BLaER1 (cell line): Measurements from ENCODE around the gene KRTAP10-4.

Experiments
- H3K27ac ChIP-seq: shearing (Covaris generic); formaldehyde crosslinking; 2 replicates; pipeline ENCODE4 v1.8.1; 2022
- H3K27me3 ChIP-seq: shearing (Covaris generic); formaldehyde crosslinking; 2 replicates; pipeline ENCODE4 v1.8.1; 2022
- H3K36me3 ChIP-seq: shearing (Covaris generic); formaldehyde crosslinking; 2 replicates; pipeline ENCODE4 v1.8.1; 2022
- H3K4me1 ChIP-seq: shearing (Covaris generic); formaldehyde crosslinking; 2 replicates; pipeline ENCODE4 v1.8.1; 2022
- H3K4me2 ChIP-seq: shearing (Covaris generic); formaldehyde crosslinking; 2 replicates; pipeline ENCODE4 v1.8.1; 2022
- H3K4me3 ChIP-seq: shearing (Covaris generic); formaldehyde crosslinking; 2 replicates; pipeline ENCODE4 v1.8.1; 2022
- H3K9ac ChIP-seq: shearing (Covaris generic); formaldehyde crosslinking; 2 replicates; pipeline ENCODE4 v1.8.1; 2022
- H3K9me3 ChIP-seq: shearing (Covaris generic); formaldehyde crosslinking; 2 replicates; pipeline ENCODE4 v1.8.1; 2022
- H4K20me1 ChIP-seq: shearing (Covaris generic); formaldehyde crosslinking; 2 replicates; pipeline ENCODE4 v1.8.1; 2022
- Cebpa-rat ChIP-seq: shearing (Covaris generic); IDR thresholded peaks from 2 replicates; pipeline ENCODE4 v1.8.1; 2022

KRTAP10-4 gene

GRCh38 chr21:44615466-44615865 lies 41.9 kb downstream of the KRTAP10-4 start:
- H3K36me3 ChIP-seq: no peaks in the 10 kb centered on the region
- peak overlapping the region; percentile 71 for H3K4me2 ChIP-seq
- H3K27ac ChIP-seq: no peak overlapping the region
- H3K4me1 ChIP-seq: peaks cover 44% of the 10 kb centered on the region
- no peak overlapping the region for H3K4me3 ChIP-seq
- no peaks in the 10 kb centered on the region for H4K20me1 ChIP-seq
- TF ChIP-seq Cebpa-rat: no peak
- peaks cover 26% of the 10 kb centered on the region for H3K9me3 ChIP-seq
- no peak overlapping the region for H3K9ac ChIP-seq
- no peaks in the 10 kb centered on the region for H3K27me3 ChIP-seq

DNA sequence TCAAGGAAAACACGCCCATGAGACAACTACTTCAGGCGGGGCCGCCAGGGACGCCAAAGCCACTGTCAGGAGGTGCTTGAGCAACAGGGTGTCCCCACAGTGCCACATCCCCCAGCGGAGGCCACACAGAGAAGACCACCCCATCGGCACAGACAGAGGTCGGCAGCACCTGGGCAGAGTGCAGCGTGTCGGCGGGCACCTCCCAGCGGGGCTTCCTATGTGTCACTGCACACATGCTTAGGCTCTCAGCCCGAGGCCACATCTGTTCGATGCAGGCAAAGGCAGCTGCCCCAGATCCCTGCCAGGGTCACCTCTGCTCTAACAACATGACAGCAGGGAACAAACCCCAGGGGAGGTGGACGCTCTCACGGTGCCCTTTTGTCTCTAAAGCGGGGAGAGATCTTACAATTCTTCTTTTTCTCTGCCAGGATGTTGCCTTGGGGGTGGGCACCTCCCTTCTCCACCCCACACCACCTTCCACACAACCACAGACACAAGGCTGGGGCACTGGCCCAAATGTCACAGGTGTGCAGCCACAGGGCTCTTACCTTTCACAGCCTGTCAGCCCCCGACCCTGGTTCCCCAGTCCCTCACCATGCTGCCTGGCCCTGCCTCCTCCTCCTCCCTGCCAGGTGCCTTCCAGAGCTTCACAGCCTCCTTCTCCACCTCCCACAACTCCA lies 42.5 kb downstream of the KRTAP10-4 start:
- TF ChIP-seq Cebpa-rat: no peak
- no peaks in the 10 kb centered on the region for H3K36me3 ChIP-seq
- H3K27ac ChIP-seq: no peak overlapping the region
- no peaks in the 10 kb centered on the region for H4K20me1 ChIP-seq
- no peak overlapping the region for H3K4me3 ChIP-seq
- H3K9ac ChIP-seq: 0 out of 2 replicates have a peak overlapping the region, but pooled peaks have one; percentile 5
- H3K9me3 ChIP-seq: peaks cover 20% of the 10 kb centered on the region
- H3K4me2 ChIP-seq: peak overlapping the region; percentile 71
- H3K4me1 ChIP-seq: peaks cover 44% of the 10 kb centered on the region
- H3K27me3 ChIP-seq: no peaks in the 10 kb centered on the region

DNA sequence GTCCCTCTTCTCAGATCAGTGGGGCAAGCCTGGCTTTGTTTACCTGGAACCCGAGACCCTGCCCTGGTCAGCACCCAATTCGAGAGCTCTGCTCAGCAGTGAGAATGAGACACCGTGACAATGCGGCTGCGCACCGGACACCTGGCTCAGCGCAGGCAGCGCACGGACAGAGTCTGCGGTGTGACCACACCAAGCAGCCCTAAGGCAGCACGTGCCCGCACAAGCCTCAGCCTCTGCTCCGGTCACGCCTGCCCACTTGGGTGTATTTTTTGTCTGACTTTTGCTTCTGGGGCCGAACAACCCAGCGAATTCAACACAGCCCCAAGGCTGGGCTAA lies 43.0 kb downstream of the KRTAP10-4 start:
- Histone ChIP-seq H3K4me2 (peak overlapping the region; percentile 71), H3K9ac (0 out of 2 replicates have a peak overlapping the region, but pooled peaks have one; percentile 5), H3K4me1 (peaks cover 44% of the 10 kb centered on the region), H3K36me3 (no peaks in the 10 kb centered on the region), H3K9me3 (peaks cover 18% of the 10 kb centered on the region), H3K27ac (no peak overlapping the region), H3K4me3 (no peak overlapping the region), H4K20me1 (no peaks in the 10 kb centered on the region), H3K27me3 (no peaks in the 10 kb centered on the region)
- TF ChIP-seq Cebpa-rat: no peak

GRCh38 chr21:44617071-44617501 lies 43.6 kb downstream of the KRTAP10-4 start:
- TF ChIP-seq Cebpa-rat: no peak
- peaks cover 13% of the 10 kb centered on the region for H3K9me3 ChIP-seq
- H3K27me3 ChIP-seq: no peaks in the 10 kb centered on the region
- H3K36me3 ChIP-seq: no peaks in the 10 kb centered on the region
- no peak overlapping the region for H3K4me3 ChIP-seq
- no peaks in the 10 kb centered on the region for H4K20me1 ChIP-seq
- H3K27ac ChIP-seq: no peak overlapping the region
- no peak overlapping the region for H3K9ac ChIP-seq
- peaks cover 44% of the 10 kb centered on the region for H3K4me1 ChIP-seq
- H3K4me2 ChIP-seq: no peak overlapping the region

DNA sequence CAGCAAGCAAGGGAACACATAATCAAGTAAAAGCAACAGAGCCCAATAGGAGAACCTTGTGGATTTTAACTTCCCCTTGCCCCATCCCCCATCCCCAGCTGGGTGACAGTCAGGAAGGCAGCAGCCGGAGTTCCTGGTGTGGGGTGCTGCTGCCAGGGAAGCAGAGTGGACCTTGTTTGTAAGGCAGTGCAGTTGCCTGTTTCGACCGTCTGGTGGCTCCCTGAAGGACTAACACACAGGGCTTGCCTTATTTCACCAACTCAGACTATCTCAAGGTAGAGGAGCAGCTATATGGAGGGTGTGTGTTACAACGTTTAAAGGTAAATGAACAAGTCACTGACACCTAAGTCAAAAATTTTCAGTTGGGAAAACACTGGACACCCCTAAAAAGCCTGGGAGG lies 45.0 kb downstream of the KRTAP10-4 start:
- Histone ChIP-seq H3K27me3 (no peaks in the 10 kb centered on the region), H3K9me3 (peaks cover 21% of the 10 kb centered on the region), H4K20me1 (no peaks in the 10 kb centered on the region), H3K9ac (no peak overlapping the region), H3K27ac (peak overlapping the region; percentile 22; the same call in 1 of the 2 replicates), H3K4me1 (peaks cover 44% of the 10 kb centered on the region), H3K4me2 (peak overlapping the region; percentile 59), H3K4me3 (no peak overlapping the region), H3K36me3 (no peaks in the 10 kb centered on the region)
- TF ChIP-seq Cebpa-rat: no peak

- no peak for TF ChIP-seq Cebpa-rat
- H3K36me3 ChIP-seq: no peaks in the 10 kb centered on the region
- peak overlapping the region; percentile 59 for H3K4me2 ChIP-seq
- no peaks in the 10 kb centered on the region for H3K27me3 ChIP-seq
- no peak overlapping the region for H3K4me3 ChIP-seq
- no peaks in the 10 kb centered on the region for H4K20me1 ChIP-seq
- peak overlapping the region; percentile 22; the same call in 1 of the 2 replicates for H3K27ac ChIP-seq
- peaks cover 44% of the 10 kb centered on the region for H3K4me1 ChIP-seq
- H3K9me3 ChIP-seq: peaks cover 25% of the 10 kb centered on the region
- no peak overlapping the region for H3K9ac ChIP-seq
Observed at GRCh38 chr21:44618909-44619308, 45.4 kb downstream of the KRTAP10-4 start.

GRCh38 chr21:44619886-44620285 lies 46.4 kb downstream of the KRTAP10-4 start:
- H3K27me3 ChIP-seq: no peaks in the 10 kb centered on the region
- no peak overlapping the region for H3K4me2 ChIP-seq
- H3K4me3 ChIP-seq: no peak overlapping the region
- H4K20me1 ChIP-seq: no peaks in the 10 kb centered on the region
- TF ChIP-seq Cebpa-rat: no peak
- peaks cover 35% of the 10 kb centered on the region for H3K9me3 ChIP-seq
- H3K27ac ChIP-seq: no peak overlapping the region
- H3K4me1 ChIP-seq: peaks cover 36% of the 10 kb centered on the region
- H3K9ac ChIP-seq: no peak overlapping the region
- H3K36me3 ChIP-seq: no peaks in the 10 kb centered on the region

- no peak overlapping the region for H3K9ac ChIP-seq
- no peak for TF ChIP-seq Cebpa-rat
- H3K4me3 ChIP-seq: no peak overlapping the region
- H3K4me2 ChIP-seq: no peak overlapping the region
- no peak overlapping the region for H3K27ac ChIP-seq
- peaks cover 43% of the 10 kb centered on the region for H3K9me3 ChIP-seq
- H3K36me3 ChIP-seq: no peaks in the 10 kb centered on the region
- H4K20me1 ChIP-seq: no peaks in the 10 kb centered on the region
- H3K4me1 ChIP-seq: peaks cover 19% of the 10 kb centered on the region
- no peaks in the 10 kb centered on the region for H3K27me3 ChIP-seq
Observed at GRCh38 chr21:44623575-44623974, 50.0 kb downstream of the KRTAP10-4 start.
